Body of pancreas (tissue), 4 donors: ENCODE results near the gene EPHB1. TPM values are rescaled to one million over a fixed set of nuclear protein-coding genes. Genes with fewer than 3 reads are reported as not detected.

Source experiments
- ATAC-seq: fragments of 150-250 bp; one replicate; pipeline ENCODE4 v1.9.1; 2016
- DNase-seq, 4 donors: peaks; one replicate each; pipeline ENCODE4 v3.0.0-alpha.2; 2019
- H3K27ac ChIP-seq, 4 donors: fragments of 200-600 bp; sonication (generic); 1 replicate in 3 of 4; 2 replicates in 1 of 4; pipeline versions ENCODE4 v1.5.1 to v1.6.1; 2016 to 2019; ENCODE audit warnings: mild to moderate bottlenecking in 1 of 4, mixed read lengths in 1 of 4, moderate library complexity in 1 of 4
- H3K27me3 ChIP-seq, 2 donors: fragments of 200-600 bp; sonication (generic); one replicate each; pipeline ENCODE4 v1.6.0; 2016; ENCODE audit warnings: mild to moderate bottlenecking in 1 of 2
- H3K36me3 ChIP-seq, 2 donors: fragments of 200-600 bp; sonication (generic); replicated peaks in 1 of 2; 2 replicates each; pipeline ENCODE4 v1.5.1; 2016; ENCODE audit warnings: low read depth in 2 of 2; ENCODE audit not compliant: insufficient read depth in 1 of 2
- H3K4me1 ChIP-seq: fragments of 200-600 bp; sonication (generic); one replicate; pipeline ENCODE4 v1.6.0; 2016
- H3K4me3 ChIP-seq, 2 donors: fragments of 200-600 bp; sonication (generic); 1 replicate in 1 of 2; 2 replicates in 1 of 2; pipeline ENCODE4 v1.5.1; 2016 to 2019
- H3K9me3 ChIP-seq, 3 donors: fragments of 200-600 bp; sonication (generic); 1 replicate in 2 of 3; 2 replicates in 1 of 3; pipeline ENCODE4 v1.5.1; 2016
- POLR2A ChIP-seq, 3 donors: fragments of 450-650 bp; IDR thresholded peaks; one replicate each; pipeline ENCODE4 v1.6.1; 2016; ENCODE audit warnings: antibody characterized with exemption in 3 of 3, mild to moderate bottlenecking in 2 of 3
- WGBS, 2 donors: methylation state at CpG; one replicate each; pipeline ENCODE4 v1.1.5; 2017; 5-methylcytosine and 5-hydroxymethylcytosine counted together
- intact Hi-C: fragments of 100-400 bp; cut with DNase I; formaldehyde crosslinking; loops from one replicate; pipeline ENCODE4 v1.15.1; 2023
- total RNA-seq, 2 donors: library from RNA; depleted of rRNA; stranded (reverse); fragments of >200 nt; gene quantifications; one replicate each; pipeline ENCODE4 v1.1.0, GENCODE V29; 2016
- TF ChIP-seq, protein P1 (sequence below), 7 experiments: fragments of 450-650 bp in 4 of 7; fragments of 200-600 bp in 3 of 7; sonication (generic) in 3 of 7; IDR thresholded peaks; one replicate each; pipeline ENCODE4 v1.5.1; 2016 to 2019; ENCODE audit warnings: antibody characterized with exemption in 7 of 7

Gene EPHB1
- total RNA-seq, 2 donors from 2014 or later, result 1.3 TPM; not detected in 1

DNA sequence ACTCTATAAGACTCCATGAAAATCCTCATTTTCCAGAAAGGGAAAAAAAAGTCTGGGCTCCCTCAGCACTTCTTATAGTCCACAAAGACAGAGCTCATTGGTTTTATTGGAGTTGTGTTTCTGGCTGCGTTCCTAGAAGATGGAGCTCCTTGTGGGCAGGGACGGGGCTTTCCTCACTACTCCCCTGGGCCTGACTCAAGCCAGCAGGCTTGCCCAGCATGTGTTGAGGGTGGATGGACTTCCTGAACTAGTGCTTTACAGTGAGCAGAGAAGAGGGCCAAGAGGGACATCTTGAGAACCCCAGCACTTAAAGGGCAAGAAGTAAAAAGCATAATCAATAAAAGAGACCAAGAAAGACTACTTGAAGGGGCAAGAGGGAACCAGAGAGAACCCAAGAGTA lies 43.2 kb upstream of the EPHB1 start:
- DNase-seq (no peak), ATAC-seq (no peak)
- TF ChIP-seq POLR2A (IDR thresholded peaks at IDR 0.05), result no peak
- TF ChIP-seq, protein P1, sequence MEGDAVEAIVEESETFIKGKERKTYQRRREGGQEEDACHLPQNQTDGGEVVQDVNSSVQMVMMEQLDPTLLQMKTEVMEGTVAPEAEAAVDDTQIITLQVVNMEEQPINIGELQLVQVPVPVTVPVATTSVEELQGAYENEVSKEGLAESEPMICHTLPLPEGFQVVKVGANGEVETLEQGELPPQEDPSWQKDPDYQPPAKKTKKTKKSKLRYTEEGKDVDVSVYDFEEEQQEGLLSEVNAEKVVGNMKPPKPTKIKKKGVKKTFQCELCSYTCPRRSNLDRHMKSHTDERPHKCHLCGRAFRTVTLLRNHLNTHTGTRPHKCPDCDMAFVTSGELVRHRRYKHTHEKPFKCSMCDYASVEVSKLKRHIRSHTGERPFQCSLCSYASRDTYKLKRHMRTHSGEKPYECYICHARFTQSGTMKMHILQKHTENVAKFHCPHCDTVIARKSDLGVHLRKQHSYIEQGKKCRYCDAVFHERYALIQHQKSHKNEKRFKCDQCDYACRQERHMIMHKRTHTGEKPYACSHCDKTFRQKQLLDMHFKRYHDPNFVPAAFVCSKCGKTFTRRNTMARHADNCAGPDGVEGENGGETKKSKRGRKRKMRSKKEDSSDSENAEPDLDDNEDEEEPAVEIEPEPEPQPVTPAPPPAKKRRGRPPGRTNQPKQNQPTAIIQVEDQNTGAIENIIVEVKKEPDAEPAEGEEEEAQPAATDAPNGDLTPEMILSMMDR (IDR thresholded peaks at IDR 0.05), result no peak
- H3K4me1 ChIP-seq, result no peaks in the 10 kb centered on the region
- H3K9me3 ChIP-seq, result no peaks in the 10 kb centered on the region
- intact Hi-C loops, result no loop called here
- no peak overlapping the region for H3K27ac ChIP-seq
- WGBS, 2 donors, result 95 to 100% methylated on average over 2 of the region's 2 CpGs
- H3K36me3 ChIP-seq, result no peaks in the 10 kb centered on the region
- H3K4me3 ChIP-seq, result no peak overlapping the region
- no peaks in the 10 kb centered on the region for H3K27me3 ChIP-seq

DNA sequence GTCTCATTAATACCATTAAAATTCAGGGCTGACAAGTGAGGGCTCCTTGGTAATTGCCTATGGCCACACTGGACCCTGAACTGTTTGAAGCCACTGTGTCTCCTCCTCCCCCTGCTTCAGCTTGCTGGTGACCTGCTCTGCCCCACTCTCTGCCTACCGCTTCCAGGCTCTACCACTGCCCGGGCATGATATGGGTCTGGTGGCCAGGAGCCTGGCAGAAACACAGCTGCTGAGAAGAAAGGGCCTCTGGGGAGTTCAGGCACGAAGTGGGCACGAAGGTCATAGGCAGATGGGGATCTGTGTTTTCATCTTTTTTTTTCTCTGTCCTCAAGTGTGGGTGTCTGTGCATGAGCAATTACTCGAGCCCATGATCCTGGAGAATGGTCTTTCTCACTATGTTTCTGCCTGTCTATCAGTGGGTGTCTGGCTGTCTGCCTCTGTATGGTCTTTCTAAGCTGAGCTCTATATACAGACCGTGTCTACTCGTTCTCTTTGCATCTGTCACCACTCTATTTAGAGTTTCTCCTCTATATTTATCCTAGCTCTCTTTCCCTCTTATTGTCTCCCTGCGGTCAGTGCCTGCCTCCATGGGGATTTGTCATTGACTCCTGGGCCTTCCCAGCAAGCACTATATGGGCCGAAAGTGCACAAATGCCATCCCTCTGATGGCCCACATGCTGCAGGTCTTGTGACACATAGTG lies 42.1 kb upstream of the EPHB1 start:
- WGBS, 2 donors, result 73 to 77% methylated on average over 9 of the region's 9 CpGs
- ATAC-seq (no peak), DNase-seq (no peak)
- Histone ChIP-seq H3K36me3 (no peaks in the 10 kb centered on the region), H3K27ac (no peak overlapping the region), H3K4me3 (no peak overlapping the region), H3K27me3 (no peaks in the 10 kb centered on the region), H3K4me1 (no peaks in the 10 kb centered on the region), H3K9me3 (no peaks in the 10 kb centered on the region)
- TF ChIP-seq, protein P1 (IDR thresholded peaks at IDR 0.05), result no peak
- TF ChIP-seq POLR2A (IDR thresholded peaks at IDR 0.05), result no peak
- intact Hi-C loops, result no loop called here

DNA sequence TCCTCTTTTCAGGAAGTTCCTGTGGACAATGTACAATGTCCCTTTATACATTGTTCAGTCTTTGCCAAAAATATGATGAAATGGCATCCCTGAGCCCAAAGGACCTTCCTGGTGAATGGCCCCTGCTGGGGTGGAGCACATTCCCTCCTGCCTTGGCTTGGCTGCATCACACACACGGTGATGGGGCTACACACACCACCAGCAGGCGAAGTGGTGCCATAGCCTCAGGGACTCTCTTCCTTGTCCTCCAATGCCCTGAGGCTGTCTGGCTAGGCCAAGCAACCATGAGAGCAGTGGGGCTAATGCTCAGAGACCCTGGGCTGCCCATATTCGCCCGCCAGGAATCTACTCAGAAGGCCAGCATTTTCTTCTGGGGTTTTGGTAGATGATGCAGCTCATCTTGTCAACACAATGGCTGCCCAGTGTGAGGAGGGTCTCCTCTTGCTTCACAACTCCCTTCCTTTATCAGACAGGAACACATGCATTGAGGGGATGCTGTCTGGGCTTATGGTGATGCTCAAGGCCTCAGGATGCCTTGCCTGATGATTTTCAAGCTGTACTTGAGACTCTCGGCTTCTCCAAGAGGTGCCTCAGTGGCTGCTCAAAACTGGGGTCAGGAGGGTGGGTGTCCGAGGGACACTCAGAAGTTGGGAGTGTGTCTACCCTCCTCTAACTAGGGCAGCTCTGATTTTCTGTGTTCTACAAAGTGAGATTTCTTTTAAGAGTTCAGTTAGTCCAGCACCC lies 40.9 kb upstream of the EPHB1 start:
- intact Hi-C loops, result no loop called here
- ATAC-seq (no peak), DNase-seq (no peak)
- H3K27ac ChIP-seq, result no peak overlapping the region
- H3K36me3 ChIP-seq, result no peaks in the 10 kb centered on the region
- no peaks in the 10 kb centered on the region for H3K9me3 ChIP-seq
- 57 to 69% methylated on average over 6 of the region's 6 CpGs for WGBS, 2 donors
- no peaks in the 10 kb centered on the region for H3K27me3 ChIP-seq
- TF ChIP-seq, protein P1 (IDR thresholded peaks at IDR 0.05), result no peak
- TF ChIP-seq POLR2A (IDR thresholded peaks at IDR 0.05), result no peak
- H3K4me3 ChIP-seq, result no peak overlapping the region
- H3K4me1 ChIP-seq, result no peaks in the 10 kb centered on the region

DNA sequence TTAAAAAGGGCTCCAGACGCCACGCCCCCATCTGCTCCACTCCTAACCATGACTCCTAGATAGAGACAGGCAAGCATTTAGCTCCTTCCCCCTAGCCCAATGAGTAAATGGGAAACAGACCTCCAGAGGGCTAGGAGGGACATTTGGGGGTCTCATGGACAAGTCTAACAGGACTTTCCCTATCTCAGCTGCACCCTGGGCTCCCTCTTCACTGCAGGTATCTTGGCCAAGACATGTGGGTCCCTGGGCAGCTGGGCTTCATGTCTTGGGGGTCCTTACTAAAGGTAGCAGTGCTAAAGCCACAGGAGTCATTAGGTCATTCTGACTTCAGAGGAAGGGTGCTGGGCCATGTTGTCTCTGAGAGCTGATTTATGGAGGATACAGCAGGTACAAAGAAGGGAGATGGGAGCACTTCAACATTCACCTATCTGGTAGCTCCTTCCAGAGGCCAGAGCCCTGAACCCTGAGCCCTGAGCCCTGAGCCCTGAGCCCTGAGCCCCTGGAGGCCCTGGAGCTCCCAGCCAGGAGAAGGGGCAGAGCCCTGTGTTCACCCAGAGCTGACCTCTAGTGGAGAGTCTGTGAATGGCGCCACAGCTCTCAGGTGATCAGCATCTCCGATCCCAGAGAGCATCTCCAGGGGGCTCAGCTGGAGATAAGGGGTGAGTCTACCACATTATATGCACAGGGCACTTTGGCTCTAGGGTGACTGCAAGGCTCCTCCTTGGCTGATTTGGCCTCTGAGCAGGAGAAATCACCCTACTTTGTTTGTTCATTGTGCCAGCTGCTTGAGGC lies 40.1 kb upstream of the EPHB1 start:
- no peaks in the 10 kb centered on the region for H3K27me3 ChIP-seq
- H3K4me3 ChIP-seq, result no peak overlapping the region
- no peak for ATAC-seq
- WGBS, 2 donors, result 55 to 94% methylated on average over 2 to 4 of the region's 4 CpGs
- H3K9me3 ChIP-seq, result no peaks in the 10 kb centered on the region
- intact Hi-C loops, result no loop called here
- no peak for TF ChIP-seq POLR2A (IDR thresholded peaks at IDR 0.05)
- TF ChIP-seq, protein P1 (IDR thresholded peaks at IDR 0.05), result peak in 6 of 7 experiments; percentile 28 to 52 (median 37)
- H3K4me1 ChIP-seq, result no peaks in the 10 kb centered on the region
- H3K36me3 ChIP-seq, result no peaks in the 10 kb centered on the region
- H3K27ac ChIP-seq, result no peak overlapping the region
- peak; percentile 18 to 50 (median 40) for DNase-seq
